GM21447 (cell line): ENCODE data around the gene SMIM43.

Experiments
- ATAC-seq: cut with Tn5 transposase; IDR thresholded peaks from one replicate; pipeline ENCODE4 v1.9.1; 2021; ENCODE audit not compliant: unreplicated experiment

The SMIM43 gene

DNA sequence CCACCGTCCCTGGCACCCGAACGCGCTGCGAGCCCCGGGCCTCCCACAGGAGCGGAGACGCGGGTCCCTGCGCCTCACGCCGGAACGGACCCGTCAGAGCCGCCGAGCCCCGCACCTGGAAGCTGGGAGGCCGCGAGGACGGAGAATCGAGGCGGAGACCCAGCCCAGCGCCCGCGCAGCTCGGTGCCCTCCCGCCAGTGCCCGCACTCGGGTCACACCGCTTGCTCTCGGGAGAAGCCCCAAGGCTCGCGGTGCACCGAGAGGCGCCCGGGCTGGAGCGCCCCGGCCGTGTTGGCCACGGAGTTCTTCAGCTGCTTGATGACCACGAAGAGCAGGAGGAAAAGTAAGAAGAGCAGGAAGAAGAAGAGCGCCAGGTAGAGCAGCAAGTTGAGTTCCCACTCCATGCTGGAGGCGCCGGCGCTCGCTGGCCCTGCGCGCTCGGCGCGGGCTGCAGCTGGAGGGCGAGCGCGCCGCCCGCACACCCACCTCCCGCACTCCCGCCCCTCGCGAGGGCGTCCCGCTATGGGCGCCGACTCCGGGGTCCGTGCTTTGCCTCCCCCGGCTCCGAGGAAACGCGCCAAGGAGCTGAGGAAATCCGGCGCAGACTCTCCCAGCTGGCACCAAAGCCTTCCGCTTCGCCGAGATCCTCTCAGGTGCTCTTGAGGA, at the start of gene SMIM43:
Gene SMIM43, minus strand, starts transcription at position 463 of the 666 bp plus-strand sequence. Its CDS starts 59 bp downstream, at position 404.
- ATAC-seq = no peak

DNA sequence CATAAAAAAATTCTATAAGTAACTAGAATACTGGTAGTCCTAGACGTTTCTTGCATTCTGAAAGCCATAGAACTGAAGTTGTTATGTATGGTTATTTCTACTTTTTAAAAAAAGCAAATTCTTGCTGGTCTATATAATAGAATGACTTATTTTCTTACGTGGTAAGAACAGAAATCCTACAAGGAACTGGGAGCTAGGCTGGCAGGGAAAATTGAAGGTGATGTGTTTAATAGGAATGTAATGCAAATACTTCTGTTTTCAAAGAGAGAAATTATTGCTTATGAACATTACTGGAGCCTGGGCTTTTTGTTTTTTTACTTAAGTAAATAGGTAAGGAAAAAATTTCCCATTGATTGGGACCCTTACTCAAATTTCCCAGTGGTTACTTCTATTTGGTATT, 49.8 kb upstream of the SMIM43 start:
- no peak for ATAC-seq

DNA sequence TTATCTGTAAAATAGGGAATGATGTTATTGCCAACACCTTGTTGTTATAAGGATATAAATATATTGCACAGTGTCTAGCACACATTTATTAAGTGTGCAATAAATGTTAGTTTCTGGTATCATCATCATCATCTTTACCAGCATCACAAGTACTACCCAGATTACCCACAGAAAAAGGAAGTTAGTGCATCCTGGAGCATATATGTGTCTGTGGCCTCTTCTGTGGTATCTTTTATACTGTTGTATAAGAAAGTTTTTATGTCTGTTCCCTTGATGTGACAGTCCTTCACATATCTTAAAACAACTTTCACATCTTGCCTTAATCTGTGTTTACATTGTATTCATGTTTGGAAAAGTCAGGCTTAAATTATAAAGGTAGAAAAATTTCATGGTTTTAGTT, 46.2 kb upstream of the SMIM43 start:
- ATAC-seq = no peak

DNA sequence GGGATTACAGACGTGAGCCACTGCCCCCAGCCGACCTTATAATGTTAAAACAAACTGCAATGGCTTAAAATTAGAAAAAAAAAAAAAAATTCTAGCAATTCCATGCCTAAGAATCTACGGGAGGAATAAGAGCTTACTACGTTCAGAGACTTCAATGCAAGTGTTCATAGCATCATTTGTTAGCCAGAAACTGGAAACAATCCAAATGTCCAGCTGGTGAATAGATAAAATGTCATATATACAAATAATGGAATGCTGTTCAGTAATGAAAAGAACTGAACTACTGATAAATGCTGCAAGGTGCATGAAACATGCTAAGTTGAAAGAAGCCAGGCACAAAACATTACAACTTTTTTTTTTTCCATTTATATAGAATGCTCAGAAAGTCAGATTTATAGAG, 41.4 kb upstream of the SMIM43 start:
- ATAC-seq = no peak

DNA sequence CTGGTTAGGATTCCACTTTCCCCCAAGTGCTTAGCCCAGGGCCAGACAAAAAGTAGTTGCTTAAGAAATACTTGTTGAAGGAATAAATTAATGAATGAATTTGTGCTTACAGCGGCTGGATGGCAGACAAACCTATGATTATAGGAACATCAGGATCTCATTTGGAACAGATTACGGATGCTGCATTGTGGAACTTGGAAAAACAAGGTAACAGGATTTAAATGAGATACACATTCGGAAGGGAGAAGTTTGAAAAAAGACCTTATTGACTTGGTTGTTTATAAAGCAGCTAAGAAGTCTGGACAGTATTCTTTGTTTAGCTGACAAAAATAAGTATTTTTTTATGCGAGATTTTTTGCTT, 36.7 kb upstream of the SMIM43 start:
- ATAC-seq = no peak

DNA sequence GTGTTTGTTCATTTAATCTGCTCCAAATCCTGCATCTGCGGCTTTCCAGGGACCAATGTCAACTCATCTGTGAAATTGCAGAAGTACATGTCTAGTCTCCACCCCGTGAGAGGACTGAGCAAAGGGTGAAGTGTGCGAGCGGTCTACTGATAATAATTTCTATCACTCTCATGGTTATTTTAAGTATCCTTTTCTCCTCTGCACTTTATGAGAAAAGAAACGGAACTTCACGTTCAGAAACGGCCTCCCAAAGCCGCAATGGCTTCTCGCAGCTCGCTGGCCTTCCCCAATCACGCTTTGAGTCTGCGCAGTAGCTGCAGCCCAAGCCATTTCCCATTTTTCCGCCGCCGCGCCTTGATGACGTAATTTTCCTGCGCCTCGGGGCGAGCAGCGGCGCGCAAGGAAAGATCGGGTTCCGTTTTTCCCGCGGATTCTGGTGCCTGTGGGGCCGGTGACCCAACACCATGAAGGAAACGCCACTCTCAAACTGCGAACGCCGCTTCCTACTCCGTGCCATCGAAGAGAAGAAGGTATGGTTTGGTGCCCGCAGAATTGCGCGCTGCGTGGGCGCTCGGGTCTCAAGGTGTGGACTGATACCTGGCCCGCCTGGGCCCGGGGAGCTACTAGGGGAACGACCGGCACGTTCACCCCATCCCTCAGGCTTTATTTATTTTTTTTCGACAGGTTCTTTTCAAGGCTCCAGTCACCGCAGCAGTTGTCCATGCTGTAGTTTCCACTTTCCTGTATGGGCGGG, 36.2 kb upstream of the SMIM43 start, which contains the start of gene EXOSC9:
Gene EXOSC9, plus strand, starts transcription at position 363 of the 754 bp plus-strand sequence. Its CDS starts 102 bp downstream, at position 465.
- ATAC-seq = peak; percentile 77

DNA sequence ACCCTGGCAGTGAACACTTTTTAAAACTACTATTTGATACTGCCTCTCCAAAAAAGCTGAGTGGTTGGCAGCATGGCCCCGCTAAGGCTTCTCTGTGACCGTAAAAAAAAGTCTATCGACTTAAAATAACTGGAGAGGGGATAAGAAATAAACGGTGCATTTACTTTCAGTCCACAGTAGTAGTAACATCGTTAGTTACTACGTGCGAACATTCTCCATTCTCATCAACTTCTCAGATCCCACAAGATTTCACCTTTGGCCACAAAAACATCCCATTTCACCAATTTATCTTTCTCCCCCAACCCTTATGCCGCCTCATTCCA, 35.6 kb upstream of the SMIM43 start:
- ATAC-seq = peak; percentile 15

DNA sequence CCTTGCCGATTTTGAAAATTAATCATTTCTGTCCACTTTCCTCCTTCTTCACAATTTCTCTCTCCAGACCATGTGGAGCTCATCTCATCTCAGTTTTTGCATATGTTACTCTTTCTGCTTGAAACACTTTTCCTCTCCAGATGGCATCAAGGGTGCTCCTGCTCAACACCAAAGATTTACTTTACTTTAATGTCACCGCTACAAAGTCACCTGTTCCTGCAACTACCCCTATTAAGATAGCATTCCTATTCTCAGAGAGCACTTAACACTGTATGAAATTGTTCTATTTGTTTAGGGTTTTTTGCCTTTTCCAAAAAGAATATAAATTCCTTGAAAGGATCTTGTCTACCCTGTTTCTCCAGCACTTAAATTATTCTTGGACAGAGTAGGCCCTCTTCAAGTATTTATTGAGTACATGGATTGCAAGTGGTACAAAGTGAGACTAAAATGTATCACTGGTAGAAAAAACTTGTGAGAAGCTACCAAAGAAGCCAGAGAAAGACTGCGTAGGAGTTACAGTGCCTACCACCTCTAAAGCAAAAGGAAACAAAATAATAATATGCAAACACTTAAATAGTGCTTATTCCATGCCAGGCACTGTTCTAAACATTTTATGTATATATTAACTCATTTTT, 35.0 kb upstream of the SMIM43 start:
- ATAC-seq = no peak

DNA sequence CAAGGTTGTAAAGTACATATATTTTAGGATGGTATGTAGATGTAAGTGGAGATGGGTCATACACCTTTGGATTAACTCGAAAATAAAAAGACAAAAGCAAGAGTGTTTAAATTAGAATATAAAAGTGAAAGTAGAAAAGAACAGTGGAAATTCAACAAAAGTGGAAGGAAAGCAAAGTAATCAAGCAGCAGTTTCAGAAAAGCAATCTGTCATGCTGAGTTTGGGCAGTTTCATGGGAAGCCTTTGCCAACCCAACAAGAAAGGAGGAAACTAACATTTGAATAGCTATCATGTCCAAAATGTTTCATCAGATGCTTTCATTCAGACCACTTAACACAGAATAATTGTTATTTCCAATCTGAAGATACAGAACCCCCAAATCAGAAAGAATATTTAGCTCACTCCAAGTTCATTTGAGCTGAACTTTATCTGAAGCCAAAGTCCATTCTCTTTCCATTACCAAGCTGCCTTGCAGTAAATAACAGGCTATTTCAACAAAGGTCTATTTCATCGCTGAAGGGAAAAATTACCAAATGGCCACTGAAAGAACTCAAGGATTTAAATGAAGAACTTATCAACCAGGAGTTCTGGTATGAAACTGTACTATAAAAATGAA, 34.4 kb upstream of the SMIM43 start:
- ATAC-seq = no peak

DNA sequence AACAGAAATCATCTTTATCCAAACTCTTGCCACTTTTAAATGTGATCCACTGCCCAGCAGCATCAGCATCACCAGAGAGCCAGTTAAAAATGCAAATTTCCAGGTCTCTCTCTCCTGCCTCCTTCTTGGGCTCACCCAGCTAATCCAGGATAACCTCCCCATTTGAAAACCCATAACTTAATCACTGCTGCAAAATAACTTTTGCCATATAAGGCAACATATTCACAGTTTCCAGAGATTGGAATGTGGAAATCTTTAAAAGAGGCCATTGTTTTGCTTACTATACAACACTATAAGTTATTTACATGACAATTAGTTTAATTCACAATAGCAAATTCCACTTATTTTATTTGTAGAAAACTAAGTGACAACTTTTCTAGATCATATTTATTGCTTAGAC, 31.3 kb upstream of the SMIM43 start:
- no peak for ATAC-seq

DNA sequence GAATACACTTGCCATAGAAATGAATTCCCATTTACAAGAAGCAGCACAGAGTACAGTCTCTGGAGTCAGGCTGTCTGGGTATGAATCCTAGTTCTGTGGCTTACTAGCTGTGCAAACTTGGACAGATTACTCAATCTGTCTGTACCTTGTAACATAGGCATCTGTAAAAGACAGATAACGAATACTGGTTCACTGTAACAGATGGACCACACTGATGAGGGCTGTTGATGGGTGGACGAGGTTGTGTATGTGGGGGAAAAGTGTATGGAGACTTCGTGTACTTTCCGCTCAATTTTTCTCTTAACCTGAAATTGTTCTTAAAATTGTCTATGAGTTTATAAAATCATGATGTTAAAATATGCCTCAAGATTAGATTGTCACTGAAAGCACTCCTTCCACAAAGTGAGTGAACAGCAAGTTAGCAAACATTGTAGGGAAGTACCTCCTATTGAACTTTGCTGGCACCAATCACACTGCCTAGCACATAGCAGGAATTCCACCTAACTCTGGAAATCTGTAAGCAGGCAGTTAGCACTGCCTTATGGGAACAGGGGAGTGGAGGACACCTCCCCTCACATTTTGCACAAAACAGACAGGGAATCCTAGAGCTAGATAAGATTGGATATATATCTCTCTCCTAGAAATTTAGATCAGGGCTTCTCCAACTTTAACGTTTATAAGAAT, 29.7 kb upstream of the SMIM43 start:
- no peak for ATAC-seq

DNA sequence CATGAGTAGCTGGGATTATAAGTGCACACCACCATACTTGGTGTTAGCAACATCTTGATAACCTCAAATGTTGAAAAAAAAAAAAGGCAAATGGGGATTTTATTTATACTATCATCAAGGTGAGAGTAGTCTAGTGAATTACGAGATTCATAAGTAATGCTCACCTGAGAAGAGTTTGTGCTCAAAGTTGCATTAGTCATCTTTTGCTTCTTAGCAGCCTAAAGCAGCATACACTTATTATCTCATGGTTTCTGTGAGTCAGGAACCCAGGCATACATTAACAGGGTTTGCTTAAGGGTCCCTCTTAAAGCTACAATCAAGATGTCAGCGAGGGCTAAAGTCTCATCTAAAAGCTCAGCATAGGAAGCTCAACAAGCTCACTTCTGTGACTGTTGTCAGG, 28.0 kb upstream of the SMIM43 start:
- ATAC-seq = no peak

DNA sequence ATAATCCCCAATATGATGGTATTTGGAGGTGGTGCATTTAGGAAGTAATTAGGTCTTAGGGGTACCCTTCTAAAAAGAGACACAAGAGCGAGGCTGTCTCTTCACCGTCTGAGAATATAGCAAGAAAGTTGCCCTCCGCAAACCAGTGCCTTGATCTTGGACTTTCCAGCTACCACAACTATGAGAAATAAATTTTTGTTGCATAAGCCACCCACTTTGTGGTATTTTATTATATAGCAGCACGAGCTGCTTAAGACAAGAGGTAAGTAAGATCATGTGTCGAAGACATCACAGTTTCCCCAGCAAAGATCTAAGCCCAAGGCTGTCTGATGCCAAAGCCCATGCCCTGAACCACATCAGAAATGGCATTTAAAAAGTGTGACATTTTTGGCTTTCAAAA, 26.5 kb upstream of the SMIM43 start:
- ATAC-seq = no peak

DNA sequence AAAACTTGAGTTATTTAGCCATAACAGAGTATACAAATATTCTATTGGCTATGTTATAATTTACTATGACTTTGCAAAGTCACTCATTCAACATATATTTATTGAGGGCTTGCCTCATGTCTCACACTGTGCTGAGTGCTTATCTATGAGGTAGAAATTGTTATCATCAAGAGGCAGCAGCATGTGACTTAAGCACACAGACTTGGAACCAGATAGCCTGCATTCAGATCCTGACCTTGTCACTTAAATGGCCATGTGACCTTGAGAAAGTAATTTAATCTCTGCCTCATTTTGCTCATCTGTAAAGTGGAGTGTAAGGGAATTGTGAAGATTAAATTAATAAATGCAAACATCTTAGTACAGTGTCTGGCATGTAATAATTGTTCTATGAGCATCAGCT, 26.0 kb upstream of the SMIM43 start:
- no peak for ATAC-seq

DNA sequence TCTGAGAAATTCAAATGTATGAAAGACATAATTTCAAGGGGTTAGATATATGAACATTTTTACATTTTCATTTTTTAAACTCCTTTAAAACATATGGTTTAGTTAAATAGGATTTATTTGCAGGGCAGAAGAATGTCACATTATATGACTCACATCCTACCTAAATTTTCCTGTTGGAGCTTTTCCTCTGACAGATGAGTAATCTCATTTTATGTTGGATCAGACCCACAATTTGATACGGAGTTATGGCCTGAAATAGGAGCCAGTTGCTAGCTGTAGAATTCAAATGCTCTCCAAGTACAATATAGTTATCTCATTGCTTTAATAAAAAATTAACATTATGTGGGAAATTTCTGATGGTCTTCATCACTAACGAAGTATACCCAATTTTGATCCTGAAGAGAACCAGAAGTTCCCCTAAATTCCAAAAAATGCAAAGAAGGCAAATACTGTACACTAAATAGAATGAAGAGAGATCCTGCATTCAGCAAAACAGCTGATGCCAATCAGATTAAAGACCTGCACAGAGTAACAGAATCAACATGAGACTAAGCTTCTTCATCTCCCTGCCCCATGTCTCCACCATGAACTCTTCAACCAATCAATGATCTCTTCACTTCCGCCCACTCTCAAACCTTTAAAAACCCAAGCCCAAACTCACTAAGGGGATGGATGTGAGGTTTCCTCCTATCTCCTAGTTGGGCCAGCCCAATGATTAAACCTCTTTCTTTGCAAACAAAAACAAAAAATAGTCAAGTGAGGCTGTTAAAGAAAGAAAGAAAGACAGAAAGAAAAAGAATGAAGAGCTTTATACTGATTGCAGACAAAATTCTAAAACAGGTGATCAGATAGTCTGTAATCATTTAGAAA, 25.2 kb upstream of the SMIM43 start:
- no peak for ATAC-seq

DNA sequence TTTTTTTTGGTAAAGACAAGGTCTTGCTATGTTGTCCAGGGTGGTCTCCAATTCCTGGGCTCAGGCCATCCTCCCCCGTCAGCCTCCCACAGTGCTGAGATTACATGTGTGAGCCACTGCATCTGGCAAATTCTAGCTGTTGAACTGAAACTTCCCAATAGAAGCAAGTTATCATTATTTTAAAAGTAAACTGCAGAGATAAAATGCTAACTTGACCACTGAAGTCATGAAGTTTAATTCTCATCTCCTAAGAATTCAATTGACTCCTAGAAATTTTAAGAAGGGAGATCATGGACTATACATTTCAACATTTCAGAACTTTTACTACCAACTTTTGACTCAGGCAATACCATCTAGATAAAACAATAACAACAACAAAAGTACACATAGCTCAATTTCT, 24.5 kb upstream of the SMIM43 start:
- no peak for ATAC-seq

DNA sequence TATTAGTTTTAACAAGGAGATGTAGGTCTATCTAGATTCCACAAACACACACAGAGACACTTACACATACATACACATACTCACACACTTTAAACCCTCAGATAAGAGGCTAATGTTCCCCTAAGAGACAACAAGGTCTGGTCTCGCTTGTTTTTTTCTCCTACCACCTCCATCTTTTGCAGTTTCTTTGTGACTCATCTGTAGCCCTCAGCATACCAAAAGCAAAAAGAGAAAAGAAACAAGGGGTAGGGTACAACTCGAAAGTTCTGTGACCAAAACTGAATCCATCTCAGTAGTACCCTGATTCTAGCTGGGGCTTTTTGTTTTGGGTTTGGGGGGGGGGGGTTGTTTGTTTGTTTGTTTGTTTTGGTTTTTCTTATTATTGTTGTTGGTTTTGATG, 23.9 kb upstream of the SMIM43 start:
- ATAC-seq = peak; percentile 94

DNA sequence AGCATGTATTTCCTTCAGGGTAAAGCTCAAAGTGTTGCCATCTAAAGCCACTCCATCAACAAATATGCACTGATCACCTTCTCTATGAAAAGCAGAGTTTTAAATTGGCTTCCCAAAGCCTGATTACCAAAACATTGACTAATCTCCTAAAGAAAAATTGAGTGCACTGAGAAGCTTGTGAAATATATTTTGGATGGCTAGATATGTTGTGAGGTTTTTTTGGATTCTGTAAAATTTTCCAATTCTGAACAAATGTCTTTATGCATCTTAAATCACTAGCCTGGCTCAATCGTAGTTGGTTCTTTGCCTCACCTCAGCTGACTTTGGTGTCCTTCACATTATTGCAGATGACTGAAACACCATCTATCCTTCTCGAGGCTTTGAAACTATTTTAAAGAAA, 21.3 kb upstream of the SMIM43 start:
- no peak for ATAC-seq

DNA sequence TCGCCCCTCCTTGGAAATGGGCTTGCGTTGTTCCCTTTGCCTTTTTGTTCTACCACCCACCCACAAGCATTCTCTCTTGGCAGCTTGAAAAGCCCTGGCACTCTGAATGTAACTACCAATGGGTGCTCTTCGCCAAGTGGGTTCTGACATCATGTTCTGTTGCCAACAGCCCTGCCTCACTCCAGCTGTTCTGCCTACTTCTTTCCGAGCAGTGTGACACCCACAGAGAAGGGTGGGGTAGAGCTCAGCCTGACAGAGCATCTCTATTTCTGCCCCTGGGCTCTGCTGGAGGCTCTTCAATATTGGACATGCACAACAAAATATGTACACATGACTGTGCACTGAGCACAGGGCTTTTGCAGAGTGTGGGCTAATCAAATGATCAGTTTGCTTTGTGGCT, 20.5 kb upstream of the SMIM43 start:
- no peak for ATAC-seq

DNA sequence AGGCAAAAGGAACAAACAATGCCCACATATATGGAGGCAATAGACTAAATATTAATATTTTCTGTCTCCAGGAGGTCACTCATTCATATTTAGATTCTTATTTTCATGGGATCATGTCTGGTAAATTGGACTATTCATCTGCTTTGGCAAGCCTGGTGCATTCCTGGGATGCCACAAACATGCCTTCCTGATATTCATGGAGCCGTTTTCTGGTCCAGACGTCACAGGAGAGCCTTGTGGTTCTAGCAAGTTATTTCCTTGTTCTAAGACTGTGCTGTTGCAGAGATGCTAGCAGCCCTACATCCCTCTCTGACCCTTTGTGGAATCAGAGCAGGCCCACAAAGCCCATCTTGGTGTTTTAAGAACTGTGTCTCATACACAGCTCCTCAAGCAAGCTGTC, 20.0 kb upstream of the SMIM43 start:
- ATAC-seq = no peak
